Activated CD4-positive, alpha-beta T cell treated with anti-CD3 and anti-CD28 coated beads, Interleukin-2, Interleukin-6, amounts not matched to agents 100 ng/mL and 50 ng/mL, durations not matched to agents 16 hours and 8 hours (primary cell): ENCODE measurements around the gene THYN1.

Source experiments
- DNase-seq: peaks from one replicate; pipeline ENCODE4 v3.0.0-alpha.2; 2020

The THYN1 gene

GRCh38 chr11:134246100-134246499 lies 7.1 kb downstream of the THYN1 start:
- no peak for DNase-seq

- no peak for DNase-seq
Measured at GRCh38 chr11:134245434-134245833, 7.7 kb downstream of the THYN1 start.

DNA sequence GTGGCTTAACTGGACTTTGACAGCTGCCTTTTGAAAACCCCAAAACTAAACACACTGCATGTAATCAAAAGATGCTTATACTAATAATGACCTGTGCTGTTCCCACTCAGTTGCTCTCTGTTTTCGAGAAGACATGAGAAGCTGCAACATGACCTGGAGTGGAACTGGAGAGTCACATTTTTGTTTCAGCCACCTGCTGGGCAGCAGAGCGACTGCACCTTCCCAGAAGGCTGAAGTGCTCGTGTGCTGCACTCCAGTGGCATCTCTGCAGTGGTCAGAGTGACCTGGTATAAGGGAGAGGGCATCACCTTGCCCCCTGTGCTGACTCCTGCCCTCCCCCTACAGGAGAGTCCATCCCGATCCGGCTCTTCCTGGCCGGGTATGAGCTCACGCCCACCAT lies 8.6 kb downstream of the THYN1 start:
- peak; percentile 20 for DNase-seq

DNA sequence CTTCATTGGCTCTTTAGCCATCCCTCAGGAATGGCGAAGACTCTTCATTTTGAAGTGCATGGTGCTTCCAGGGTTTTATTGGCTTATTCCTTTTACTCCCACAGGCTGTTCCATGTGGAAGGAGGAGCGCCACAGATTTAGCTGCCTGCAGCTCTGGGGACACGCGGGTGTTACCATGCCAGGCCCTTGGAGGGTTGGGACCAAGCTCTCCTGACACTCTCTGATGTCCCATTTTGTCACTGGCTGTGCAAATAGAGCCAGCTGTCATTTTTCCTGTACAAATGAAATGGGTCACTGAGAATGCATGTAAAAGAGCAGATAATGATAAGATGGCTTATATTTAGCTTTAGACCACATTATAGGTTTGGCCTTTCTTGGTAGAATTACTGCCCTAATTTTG lies 9.2 kb downstream of the THYN1 start:
- DNase-seq: no peak

- no peak for DNase-seq
Measured at GRCh38 chr11:134242376-134242775, 10.8 kb downstream of the THYN1 start.

GRCh38 chr11:134240592-134240991 lies 12.6 kb downstream of the THYN1 start:
- DNase-seq: no peak

- no peak for DNase-seq
Measured at GRCh38 chr11:134238956-134239355, 14.2 kb downstream of the THYN1 start.

DNA sequence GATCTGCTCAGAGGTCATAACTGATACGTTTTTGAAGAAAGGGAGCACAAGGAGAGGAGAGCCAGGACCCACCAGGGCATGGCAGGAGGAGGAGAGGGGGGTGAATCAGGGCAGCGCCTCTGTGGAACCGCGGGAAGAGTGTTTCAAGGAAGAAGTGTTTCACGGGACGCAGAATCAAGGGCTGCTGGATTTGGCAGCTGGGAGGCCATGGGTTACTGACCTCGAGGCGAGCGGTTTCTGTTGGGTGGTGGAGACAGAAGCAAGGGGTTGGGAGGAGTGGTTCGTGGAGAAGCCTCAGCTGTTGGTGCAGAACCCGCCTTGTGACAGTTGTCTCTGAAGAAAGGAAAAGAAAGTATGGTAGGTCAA lies 15.6 kb downstream of the THYN1 start:
- no peak for DNase-seq

DNA sequence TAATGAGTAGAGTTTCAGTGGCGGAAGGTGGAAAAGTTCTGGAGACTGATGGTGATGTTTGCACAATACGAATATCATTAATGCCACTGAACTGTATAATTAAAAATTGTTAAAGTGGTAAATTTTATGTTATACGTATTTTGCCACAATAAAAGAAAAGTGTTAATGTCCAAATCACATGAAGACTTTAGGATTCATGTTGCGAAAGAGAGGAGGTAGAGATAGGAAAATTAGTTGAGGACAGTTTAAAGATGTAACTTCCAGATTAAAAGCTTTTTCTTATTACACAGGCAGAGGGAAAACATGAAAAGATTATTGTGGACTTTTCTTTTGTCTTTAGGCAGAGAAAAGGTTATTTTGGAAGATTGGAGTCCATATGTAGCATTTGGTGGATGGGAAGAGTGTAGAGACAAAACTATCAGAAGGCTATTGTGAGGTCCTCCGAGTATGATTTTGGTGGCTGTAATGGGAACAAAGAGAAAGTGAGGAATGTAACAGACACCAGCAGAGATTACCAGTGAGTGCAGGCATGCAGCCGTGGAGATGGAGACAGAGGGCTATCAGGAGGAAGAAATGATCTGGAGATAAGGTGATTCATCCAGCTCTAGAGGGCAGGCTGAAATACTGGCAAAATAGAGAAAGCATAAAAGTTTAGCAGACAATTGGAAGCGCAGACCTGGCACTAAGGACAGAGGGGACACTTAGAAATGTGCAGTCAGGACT lies 16.2 kb downstream of the THYN1 start:
- no peak for DNase-seq

DNA sequence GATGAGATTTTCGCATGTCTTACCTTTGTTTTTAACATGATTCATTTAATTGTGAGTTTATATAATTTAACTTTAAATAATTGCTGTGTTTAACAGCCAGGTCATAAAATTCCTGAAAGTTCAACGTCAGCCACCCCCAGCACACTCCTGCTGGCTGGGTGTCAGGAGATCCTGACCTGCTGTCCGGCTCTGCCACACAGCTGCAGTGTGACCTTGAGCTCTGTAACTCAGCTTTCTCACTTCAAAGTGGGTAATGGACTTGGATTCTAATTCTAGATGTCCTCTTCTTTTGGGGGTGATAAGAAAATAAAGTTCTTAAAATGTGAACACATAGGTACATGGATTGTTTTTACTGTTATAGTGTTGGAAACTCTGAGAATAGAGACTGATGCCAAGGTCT lies 17.8 kb downstream of the THYN1 start:
- no peak for DNase-seq

GRCh38 chr11:134233729-134234179 lies 19.4 kb downstream of the THYN1 start:
- no peak for DNase-seq

DNA sequence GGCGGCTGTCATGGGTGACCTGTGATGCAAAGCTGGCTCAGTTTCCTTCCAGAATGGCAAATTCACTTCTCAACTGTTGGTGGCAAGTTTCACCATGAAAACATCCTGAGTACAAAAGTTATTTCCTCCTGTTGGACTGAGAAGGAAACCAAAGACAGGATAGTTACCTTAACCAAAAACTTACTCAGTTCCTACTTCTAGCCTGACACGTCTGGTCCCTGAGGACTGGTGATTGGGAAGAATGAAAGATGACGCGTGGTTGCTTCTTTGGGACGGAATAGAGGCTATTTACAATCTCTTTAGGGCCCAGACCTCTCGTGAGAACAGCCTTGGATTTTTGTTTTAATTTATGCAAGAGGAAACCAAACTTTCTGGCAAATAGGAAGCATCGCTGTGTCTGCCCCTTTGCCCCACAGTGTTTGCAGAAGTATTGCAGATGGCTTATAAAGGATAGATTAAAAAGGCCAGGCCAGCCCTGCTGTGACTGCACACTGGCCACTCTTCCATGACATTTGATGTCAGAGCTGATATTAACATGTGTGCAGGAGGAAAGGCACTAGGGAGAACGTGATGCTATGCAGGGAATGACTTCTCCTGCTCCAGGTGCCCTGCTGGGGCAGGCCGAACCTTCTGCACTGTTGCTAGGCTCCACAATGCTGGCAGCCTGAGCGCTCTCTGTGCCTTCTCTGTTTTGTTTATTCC lies 21.0 kb downstream of the THYN1 start:
- no peak for DNase-seq

GRCh38 chr11:134230339-134230738 lies 22.8 kb downstream of the THYN1 start:
- no peak for DNase-seq

DNA sequence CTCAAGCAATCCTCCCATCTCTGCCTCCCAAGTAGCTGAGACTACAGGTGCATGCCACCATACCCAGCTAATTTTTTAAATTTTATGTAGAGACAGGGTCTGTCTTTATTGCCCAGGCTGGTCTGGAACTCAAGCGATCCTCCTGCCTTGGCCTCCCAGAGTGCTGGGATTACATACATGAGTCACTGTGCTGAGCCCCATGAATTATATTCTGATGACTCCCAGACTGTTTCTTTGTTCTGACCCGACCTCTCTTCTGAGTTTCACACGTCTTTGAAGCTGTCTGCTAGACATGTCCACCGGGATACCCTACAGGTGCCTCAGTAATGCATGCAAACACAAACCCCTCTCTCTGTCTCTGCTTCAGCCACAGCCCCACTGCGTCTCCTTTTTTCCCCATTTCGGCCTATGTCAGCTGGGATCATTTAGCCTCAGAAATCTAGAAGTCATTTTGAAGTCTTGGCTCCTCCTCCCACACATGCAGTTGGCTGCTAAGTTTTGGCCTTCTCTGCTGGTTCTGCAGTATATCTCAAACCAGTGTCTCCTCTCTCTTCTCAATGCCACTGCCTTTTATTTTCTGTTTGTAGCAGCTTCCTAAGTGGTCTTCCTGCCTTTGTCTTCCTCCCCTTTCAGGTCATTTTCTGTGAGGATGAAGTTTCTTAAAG lies 23.9 kb downstream of the THYN1 start:
- DNase-seq: no peak

DNA sequence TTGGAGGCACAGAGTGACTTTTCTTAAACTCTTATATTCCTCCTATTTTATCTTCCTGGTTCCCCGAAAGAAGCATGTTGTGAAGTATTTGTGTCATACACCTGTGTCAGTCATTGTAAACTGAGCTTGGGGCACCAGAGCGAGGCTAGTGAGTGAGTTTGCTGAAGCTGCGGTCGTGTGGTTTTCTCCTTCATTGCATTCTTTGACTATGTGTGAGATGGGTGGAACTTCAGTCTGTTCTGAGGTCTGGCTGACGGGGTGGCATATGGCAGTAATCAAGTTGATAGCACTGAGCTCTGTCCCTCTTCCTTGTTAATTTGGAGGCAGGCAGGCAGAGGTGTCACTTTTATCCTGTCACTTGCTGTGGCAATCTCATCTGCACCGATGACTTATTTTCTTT lies 24.5 kb downstream of the THYN1 start:
- DNase-seq: peak; percentile 41

GRCh38 chr11:134226806-134227325 lies 26.3 kb downstream of the THYN1 start:
- DNase-seq: no peak

- peak; percentile 73 for DNase-seq
Measured at GRCh38 chr11:134224710-134225664, 28.2 kb downstream of the THYN1 start.

DNA sequence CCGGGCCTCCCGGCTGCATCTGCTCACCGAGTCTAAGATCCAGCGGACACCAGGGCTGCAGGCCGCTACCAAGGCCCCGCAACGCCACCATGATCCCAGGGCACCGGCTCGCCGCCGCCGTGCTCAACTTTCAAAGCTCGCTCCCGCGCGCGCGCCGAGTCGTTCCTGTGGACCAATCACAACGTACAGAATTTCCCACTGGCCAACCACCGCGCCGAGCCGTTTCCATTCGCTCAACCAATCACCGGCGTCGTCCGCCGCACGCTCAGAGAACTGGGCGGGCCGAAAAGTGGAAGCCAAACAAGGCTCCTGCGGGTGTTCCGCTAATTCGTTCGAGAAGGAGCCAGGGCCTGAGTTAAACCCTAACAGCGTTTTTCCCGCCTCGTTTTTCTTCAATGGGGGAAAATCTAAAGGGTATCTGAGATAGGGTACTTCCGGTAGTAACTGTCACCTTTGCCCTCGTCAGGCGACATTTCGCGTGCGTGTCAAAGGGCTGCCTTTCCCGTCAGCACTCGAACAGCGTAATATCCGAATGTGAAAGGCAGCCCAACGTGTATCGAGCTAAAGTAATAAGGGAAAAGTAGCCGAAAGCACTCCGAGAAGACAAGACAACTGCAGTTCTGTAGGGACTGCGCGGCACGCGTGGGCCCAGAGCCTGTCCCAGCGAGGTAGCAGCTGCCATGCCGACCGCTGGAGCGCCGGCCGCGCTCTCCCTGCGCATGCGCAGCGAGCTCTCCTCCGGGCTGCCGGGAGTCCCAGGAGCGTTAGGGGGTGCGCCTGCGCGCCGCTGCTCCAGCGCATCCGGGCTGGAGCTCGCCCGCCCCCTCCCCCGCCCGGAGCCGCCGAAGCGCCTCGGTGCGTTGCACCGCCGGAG lies 29.1 kb downstream of the THYN1 start, which contains the start of the genes NCAPD3 and VPS26B:
TSS of gene NCAPD3 (minus strand) at position 132 of the 874 bp plus-strand sequence. CDS start at position 91, 41 bp downstream.
TSS of gene VPS26B (plus strand) at position 836 of the 874 bp plus-strand sequence. CDS start 452 bp downstream, outside the sequence.
- peak; percentile 97 for DNase-seq

- peak; percentile 15 for DNase-seq
Measured at GRCh38 chr11:134223121-134223520, 30.0 kb downstream of the THYN1 start.

DNA sequence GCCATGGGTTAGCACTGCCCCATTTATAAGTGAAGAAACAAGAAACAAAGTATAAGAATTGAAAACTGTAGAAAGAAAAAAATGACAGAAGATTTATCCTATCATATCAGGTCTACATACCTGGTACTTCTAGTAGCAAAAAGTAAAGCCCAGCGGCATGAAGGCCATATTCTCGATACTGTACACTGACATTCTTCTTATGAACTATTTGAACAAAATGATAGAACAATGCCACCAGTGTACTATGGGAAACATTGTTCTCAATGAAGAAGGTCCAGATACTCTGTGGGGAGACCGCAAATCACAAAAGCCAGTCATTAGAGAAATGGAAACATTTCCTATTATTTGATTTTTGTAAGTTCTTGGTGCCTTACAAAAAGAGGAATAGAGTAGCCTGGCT lies 36.3 kb downstream of the THYN1 start:
- no peak for DNase-seq

DNA sequence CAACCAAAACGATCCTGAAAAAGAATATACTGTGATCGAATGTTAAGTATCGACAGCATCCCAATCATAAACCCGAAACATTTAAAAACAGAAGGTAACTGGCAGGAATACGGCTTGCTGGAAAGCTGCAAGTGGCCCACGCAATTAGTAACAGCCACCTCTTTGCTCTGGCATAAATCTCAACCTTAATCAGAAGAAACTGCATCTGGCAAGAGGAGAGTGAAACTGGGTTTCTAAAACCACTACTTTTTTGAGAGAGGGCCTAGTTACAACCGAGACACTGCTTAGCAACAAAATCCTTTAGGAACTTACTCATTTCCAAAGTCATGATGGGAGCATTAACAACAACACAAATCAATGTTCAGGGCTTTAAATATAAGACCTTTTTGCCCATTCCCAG lies 37.3 kb downstream of the THYN1 start:
- DNase-seq: no peak
